Thyroid gland (tissue), 4 donors: ENCODE data around the gene WNT3A.

Experiments
- CTCF ChIP-seq, 6 experiments: fragments of 200-600 bp in 3 of 6; fragments of 450-650 bp in 3 of 6; sonication (generic) in 3 of 6; IDR thresholded peaks; one replicate each; pipeline ENCODE4 v1.5.1; 2016 to 2019; ENCODE audit warnings: antibody characterized with exemption in 6 of 6, mild to moderate bottlenecking in 2 of 6, inconsistent platforms in 1 of 6, moderate library complexity in 1 of 6
- POLR2A ChIP-seq, 2 donors: fragments of 450-650 bp; IDR thresholded peaks; one replicate each; pipeline ENCODE4 v1.6.1; 2017; ENCODE audit warnings: antibody characterized with exemption in 2 of 2, mild to moderate bottlenecking in 2 of 2, moderate library complexity in 1 of 2

DNA sequence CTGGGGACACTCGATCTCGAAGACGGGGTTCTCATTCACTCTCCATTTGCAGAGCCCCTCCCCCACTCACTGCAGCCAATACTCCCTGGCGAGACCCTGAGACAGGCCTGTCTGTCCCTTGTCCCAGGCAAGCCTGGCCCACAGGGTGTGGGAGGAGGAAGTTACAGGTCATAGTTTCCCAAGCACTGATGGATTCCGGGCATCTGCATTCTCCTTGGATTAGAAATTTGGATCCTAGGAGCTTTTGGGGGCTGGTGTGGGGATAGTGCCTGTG is 11.3 kb downstream of the WNT3A start:
- no peak for TF ChIP-seq CTCF (IDR thresholded peaks at IDR 0.05)
- TF ChIP-seq POLR2A (IDR thresholded peaks at IDR 0.05): no peak
